NCI-H146 (cell line): ENCODE measurements around the gene HES6.
A peak's percentile ranks its signal among the peaks of the same experiment; 100 is the strongest.
"Not testable (repeated sequence)": the region's sequence is repeated elsewhere in the genome, so short reads cannot be mapped to it uniquely, and the experiment has no call there.

ENCODE experiments used
- DNase-seq: peaks from one replicate; lab custom pipeline; 2025; lab: John Stamatoyannopoulos, UW

Gene HES6

DNA sequence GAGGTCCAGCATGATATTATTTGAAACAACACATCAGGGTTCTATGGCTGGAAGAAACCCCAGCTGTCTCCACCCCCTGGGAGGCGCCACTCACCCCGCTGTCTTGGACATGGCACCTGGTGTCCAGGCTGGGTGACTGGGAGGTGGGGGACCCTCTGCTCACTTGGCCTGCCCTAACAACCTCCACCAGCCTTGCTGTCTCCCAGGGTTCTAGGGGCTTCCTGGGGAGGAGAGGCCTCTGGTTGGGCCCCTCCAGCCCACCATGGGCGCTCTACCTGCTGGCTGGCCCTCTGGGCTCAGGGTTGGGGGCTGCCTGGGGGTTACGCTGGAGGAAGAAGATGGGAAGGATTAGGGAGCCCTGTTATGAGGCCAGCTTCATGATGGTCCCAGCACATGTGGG lies 32.3 kb upstream of the HES6 start:
- no peak for DNase-seq

DNA sequence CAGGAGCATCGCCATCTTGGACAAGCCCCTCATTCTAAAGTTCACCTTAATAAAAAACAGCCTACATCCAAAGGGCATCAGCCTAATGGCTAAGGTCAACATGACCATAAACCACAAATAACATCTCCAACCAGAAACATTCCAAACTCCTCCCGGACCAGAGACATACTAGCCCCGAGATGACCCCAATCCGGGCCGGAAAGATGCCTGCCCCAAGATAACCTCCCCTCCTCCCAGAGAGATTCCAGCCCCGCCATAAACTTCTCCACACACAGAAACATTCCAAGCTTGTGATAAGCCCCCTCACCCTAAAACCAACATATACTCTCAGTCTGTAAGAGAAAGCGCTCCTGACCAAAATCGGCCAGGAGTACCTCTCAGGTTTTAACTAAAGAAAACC lies 31.8 kb upstream of the HES6 start:
- DNase-seq: not testable (repeated sequence)

GRCh38 chr2:238271061-238271554 lies 31.3 kb upstream of the HES6 start:
- DNase-seq: no peak

GRCh38 chr2:238270606-238271005 lies 30.8 kb upstream of the HES6 start:
- no peak for DNase-seq

- DNase-seq: no peak
Measured at GRCh38 chr2:238269741-238270140, 29.9 kb upstream of the HES6 start.

DNA sequence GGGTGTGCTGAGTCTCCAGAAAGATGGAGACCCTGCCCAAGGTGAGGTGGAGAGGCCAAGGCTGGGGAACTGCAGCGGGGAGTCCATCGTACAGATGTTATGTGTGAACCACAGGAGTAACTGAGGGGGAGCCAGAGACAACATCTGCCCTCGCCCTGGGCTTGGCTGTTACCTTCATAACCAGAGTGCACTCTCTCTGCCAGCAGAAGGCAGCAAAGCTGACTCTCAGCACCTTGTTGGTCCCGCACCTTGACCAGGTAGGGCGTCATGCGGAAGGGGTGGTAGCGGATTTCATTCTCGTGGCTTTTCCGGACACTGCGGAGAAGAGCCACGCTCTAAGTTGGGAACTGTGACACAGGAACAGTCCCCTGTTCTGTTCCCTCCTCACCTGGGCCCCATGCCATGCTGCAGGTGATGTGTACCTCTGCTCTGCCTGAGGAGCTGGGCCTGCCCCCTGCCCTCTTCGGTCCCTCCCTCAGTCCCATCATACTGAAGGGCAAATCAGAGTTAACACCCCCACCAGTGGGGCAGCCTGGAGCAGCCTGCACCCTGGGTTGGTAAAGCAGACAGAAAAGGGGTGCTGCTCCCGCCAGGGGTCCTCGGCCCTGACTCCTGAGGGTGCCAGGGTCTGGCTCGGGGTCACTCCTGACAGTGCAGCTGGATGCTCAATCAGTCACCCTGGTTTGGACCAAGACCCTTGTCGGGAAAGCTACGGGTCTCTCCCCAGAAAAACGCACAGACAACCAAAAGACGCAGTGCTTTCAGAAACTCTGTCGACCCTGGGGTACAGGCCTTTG lies 28.2 kb upstream of the HES6 start:
- no peak for DNase-seq

DNA sequence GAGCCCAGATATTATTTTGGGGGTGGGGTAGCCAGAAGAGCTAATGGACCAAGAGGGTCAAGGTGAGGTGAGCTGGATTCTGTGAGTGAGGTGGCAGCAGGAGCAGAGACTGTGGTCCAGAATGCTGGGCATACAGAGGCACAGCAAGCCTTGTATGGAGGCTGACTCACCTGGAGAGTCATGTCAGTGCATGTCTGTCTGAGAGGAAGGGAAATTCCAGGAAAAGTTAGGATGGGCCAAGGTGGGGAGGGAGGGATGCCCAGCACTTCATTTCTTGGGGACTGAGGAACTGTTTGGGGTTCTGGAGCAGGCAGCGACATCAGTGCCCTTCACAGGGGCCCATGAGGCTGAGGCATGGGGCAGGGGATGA lies 27.5 kb upstream of the HES6 start:
- DNase-seq: no peak

- no peak for DNase-seq
Measured at GRCh38 chr2:238265605-238266004, 25.8 kb upstream of the HES6 start.

DNA sequence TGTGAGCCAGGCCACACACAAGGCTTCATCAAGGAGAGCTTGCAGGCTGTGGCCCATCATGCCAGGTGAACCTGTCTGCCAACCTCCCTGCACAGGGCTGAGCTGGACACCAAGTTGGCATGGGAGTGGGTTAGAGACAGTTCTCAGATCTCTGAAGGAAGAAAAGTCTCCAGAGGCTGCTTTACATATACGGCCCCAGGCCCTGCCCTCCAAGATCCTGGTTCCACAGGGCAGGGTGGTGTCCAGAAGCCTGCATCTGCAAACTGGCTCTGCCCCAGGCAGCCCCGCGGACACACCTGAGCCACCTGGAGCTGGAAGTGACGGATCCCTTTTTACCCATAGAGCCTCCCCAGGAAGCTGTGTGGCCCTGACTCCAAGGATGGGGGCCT lies 24.2 kb upstream of the HES6 start:
- DNase-seq: no peak

- peak; percentile 47 for DNase-seq
Measured at GRCh38 chr2:238263204-238264071, 23.6 kb upstream of the HES6 start.

- no peak for DNase-seq
Measured at GRCh38 chr2:238262496-238263122, 22.8 kb upstream of the HES6 start.

GRCh38 chr2:238261718-238262375 lies 22.0 kb upstream of the HES6 start:
- DNase-seq: no peak

GRCh38 chr2:238260883-238261282 lies 21.0 kb upstream of the HES6 start:
- no peak for DNase-seq

- DNase-seq: no peak
Measured at GRCh38 chr2:238259061-238260020, 19.5 kb upstream of the HES6 start.

DNA sequence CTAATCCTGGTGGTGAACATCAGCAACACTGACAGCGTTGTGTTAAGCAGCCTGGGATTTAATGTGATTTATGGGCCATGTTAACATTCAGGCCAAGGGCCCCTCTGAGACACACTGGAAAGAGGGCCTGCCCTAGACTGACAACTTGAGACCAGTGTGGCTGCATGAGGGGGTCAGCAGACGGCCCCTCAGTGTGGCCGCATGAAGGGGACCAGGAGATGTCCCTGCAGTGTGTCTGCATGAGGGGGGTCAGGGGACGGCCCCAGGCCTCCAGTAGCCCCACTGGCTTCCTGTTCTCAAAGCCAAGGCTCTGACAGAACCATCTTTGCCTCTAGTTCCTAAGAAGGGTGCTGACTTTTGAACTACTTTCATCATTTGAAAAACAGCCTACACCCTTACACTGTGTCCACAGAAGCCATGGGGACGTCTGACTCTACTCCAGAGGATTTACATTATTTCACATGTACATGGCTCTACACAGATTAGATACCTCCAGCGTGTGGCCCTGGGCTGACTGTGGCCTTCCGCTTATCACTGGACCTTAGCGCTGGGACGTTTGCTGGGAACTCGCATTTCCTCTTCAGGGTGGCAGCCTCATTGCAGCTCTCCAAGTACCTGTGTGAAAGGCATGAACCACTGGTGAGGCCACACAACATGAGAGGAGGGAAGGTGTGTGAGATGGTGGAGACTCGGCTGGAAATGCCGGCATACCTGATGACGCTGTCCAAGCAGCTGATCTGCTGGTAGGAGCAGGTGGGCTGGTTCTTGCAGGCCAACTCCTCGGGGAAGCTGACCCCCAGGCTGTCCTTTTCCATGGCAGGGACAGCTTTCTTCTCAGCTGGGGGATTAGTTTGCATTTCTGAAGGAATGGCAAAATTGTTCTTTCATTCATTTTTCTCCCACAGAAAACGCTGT lies 18.2 kb upstream of the HES6 start:
- DNase-seq: no peak

- DNase-seq: peak; percentile 79
Measured at GRCh38 chr2:238256594-238257104, 16.8 kb upstream of the HES6 start.

- DNase-seq: no peak
Measured at GRCh38 chr2:238256111-238256510, 16.3 kb upstream of the HES6 start.

DNA sequence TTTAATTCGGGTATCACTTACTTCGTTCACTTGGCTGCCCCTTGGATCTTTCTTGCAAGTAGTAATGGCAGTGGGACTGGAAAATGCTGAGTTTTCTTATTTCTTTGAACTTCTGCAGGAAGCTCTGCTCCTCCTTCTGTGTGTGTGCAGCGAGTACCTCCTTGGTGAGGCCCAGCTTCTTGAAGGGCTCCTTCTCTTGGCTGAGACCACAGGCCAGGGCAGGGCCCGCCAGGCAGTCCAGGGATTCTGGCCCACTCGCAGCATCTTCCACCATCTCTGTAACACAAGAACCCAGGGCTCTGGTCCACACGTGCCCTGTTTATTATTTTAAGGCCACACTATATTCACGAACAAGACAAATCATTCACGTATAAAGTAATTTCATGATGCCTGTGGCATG lies 15.8 kb upstream of the HES6 start:
- DNase-seq: no peak

DNA sequence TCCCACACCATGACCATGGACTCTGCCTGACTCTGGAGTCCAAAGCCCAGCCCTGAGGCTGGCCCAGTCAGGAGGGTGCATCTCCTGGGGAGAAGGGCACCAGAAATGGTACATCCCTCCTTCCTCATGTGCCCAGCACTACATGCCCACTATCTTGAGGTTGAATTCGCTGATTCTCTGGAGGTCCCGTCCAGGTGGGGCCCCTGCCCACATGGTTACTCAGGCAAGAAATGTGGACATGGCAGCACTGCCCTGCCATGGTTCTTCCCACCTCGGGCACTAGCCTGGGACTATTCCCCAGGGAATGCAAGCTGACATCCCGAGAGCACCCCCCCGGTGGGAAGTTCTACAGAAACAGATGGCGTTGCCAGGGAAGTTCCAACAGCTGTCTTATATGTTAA lies 15.3 kb upstream of the HES6 start:
- DNase-seq: no peak
